GM18526 (cell line): ENCODE measurements around the gene TBC1D16.

ENCODE experiments used
- POLR2A ChIP-seq: IDR thresholded peaks from 3 replicates; pipeline ENCODE4 v1.6.1; 2011; ENCODE audit not compliant: insufficient read length; ENCODE audit errors: extremely low read depth

The TBC1D16 gene

GRCh38 chr17:79951361-79952264 is 84.1 kb downstream of the TBC1D16 start:
- no peak for TF ChIP-seq POLR2A

GRCh38 chr17:79950751-79951150 is 84.9 kb downstream of the TBC1D16 start:
- no peak for TF ChIP-seq POLR2A

- no peak for TF ChIP-seq POLR2A
These were observed 85.4 kb downstream of the TBC1D16 start for GRCh38 chr17:79950306-79950705.

GRCh38 chr17:79949656-79950209 is 85.9 kb downstream of the TBC1D16 start:
- TF ChIP-seq POLR2A, result no peak

- no peak for TF ChIP-seq POLR2A
These were observed 86.6 kb downstream of the TBC1D16 start for GRCh38 chr17:79948945-79949655.

GRCh38 chr17:79948406-79948944 is 87.2 kb downstream of the TBC1D16 start:
- TF ChIP-seq POLR2A, result no peak

GRCh38 chr17:79947351-79948031 is 88.2 kb downstream of the TBC1D16 start:
- TF ChIP-seq POLR2A, result no peak

GRCh38 chr17:79946352-79947231 is 89.1 kb downstream of the TBC1D16 start:
- TF ChIP-seq POLR2A, result no peak

GRCh38 chr17:79945591-79946255 is 89.9 kb downstream of the TBC1D16 start:
- TF ChIP-seq POLR2A, result no peak

GRCh38 chr17:79944821-79945391 is 90.8 kb downstream of the TBC1D16 start:
- TF ChIP-seq POLR2A, result no peak

GRCh38 chr17:79944251-79944812 is 91.3 kb downstream of the TBC1D16 start:
- no peak for TF ChIP-seq POLR2A

GRCh38 chr17:79943347-79944241 is 92.1 kb downstream of the TBC1D16 start:
- no peak for TF ChIP-seq POLR2A
